ENCODE measurements around the gene POLA2. TPM values are rescaled to one million over a fixed set of nuclear protein-coding genes. Genes with fewer than 3 reads are reported as not detected.

Gene POLA2, protein sequence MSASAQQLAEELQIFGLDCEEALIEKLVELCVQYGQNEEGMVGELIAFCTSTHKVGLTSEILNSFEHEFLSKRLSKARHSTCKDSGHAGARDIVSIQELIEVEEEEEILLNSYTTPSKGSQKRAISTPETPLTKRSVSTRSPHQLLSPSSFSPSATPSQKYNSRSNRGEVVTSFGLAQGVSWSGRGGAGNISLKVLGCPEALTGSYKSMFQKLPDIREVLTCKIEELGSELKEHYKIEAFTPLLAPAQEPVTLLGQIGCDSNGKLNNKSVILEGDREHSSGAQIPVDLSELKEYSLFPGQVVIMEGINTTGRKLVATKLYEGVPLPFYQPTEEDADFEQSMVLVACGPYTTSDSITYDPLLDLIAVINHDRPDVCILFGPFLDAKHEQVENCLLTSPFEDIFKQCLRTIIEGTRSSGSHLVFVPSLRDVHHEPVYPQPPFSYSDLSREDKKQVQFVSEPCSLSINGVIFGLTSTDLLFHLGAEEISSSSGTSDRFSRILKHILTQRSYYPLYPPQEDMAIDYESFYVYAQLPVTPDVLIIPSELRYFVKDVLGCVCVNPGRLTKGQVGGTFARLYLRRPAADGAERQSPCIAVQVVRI
- total RNA-seq (2021; ENCODE audit: unreplicated experiment) (39.0 TPM), Bru-seq, nascent RNA (percentile 69 among the genes with signal in this experiment), BruChase-seq, experiment 1, labeled RNA remaining after a 2-hour chase (percentile 85 among the genes with signal in this experiment), BruChase-seq, experiment 2, labeled RNA remaining after a 6-hour chase (percentile 90 among the genes with signal in this experiment)
- 31.1 TPM for polyA plus RNA-seq (2012; ENCODE audit: insufficient read length)
- long read RNA-seq, transcript POLA2-201 (18 exons, 3,744 nt), result major isoform, 15 of 34 reads
- long read RNA-seq, partial matches to known transcripts, result 14 of 34 reads
- long read RNA-seq, other reads (novel, unspliced or antisense), result 3 of 34 reads

DNA sequence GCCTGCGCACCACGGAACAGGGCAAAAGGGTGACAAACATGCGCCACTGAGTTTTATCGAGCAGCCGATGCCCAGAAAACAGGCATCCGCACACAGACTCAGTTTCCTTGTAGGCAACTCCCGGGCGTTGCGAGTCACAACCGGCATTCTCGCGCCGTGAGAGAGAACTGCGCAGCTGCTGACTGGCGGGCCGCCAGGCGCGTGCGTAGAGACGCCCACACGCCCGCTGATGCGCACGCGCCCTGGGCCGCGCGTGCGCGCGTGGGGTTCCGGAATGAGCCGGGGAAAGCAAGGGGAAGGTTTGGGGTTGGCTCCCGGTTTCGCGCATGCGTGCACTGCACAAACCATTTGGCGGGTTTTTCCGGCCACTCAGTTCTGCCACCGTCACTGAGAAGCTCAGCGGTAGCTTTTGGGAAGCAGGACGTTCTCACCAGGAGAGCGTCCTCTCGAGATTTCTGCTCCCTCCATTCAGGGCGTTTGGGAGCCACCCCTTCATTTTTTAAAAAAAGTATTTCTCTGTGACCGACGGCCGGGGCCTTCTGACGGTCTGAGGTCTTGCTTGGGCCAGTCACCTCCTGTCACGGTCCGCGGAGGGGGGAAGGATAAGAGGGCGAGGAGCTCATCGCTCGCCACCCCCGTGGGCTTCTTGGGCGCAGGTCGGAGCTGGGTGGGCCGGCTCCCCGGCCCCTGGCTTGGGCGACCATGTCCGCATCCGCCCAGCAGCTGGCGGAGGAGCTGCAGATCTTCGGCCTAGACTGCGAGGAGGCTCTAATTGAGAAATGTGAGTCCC is at the start of gene POLA2:
TSS of gene POLA2 (plus strand) at position 372 of the 790 bp plus-strand sequence. CDS start at position 703, 331 bp downstream.
- BruUV-seq (replicated peaks), result no TSS peak
- in situ Hi-C loops (cut with HindIII; ENCODE audit: low pct_unique_long_range_greater_than_20kb, low sequenced_read_pairs), result no loop called here
- ChIA-PET POLR2A (interaction anchor here (0.6 to 1.2 kb wide), 3 partner anchors 13 to 343 kb away, joined by 4 to 7 read pairs (median 5); no protein-coding TSS in a partner anchor), CTCF (interaction anchor here (1.0 to 1.9 kb wide), 4 partner anchors 11 to 68 kb away, joined by 3 to 11 read pairs (median 6); no protein-coding TSS in a partner anchor)
- H3K9me3 ChIP-seq (ENCODE audit: control insufficient read depth, insufficient read depth, low read depth, low read length), result no peaks in the 10 kb centered on the region
- TF ChIP-seq SIN3A (IDR thresholded peaks at IDR 0.05; ENCODE audit: borderline replicate concordance, insufficient read depth, low read depth, low read length), result peak; percentile 45; the same call in 1 of the 2 replicates
- TF ChIP-seq, protein P1, sequence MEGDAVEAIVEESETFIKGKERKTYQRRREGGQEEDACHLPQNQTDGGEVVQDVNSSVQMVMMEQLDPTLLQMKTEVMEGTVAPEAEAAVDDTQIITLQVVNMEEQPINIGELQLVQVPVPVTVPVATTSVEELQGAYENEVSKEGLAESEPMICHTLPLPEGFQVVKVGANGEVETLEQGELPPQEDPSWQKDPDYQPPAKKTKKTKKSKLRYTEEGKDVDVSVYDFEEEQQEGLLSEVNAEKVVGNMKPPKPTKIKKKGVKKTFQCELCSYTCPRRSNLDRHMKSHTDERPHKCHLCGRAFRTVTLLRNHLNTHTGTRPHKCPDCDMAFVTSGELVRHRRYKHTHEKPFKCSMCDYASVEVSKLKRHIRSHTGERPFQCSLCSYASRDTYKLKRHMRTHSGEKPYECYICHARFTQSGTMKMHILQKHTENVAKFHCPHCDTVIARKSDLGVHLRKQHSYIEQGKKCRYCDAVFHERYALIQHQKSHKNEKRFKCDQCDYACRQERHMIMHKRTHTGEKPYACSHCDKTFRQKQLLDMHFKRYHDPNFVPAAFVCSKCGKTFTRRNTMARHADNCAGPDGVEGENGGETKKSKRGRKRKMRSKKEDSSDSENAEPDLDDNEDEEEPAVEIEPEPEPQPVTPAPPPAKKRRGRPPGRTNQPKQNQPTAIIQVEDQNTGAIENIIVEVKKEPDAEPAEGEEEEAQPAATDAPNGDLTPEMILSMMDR (IDR thresholded peaks at IDR 0.05), result no peak
- no peak for TF ChIP-seq TCF7L2 (IDR thresholded peaks at IDR 0.05; ENCODE audit: low read depth, low read length)
- TF ChIP-seq, protein P2, sequence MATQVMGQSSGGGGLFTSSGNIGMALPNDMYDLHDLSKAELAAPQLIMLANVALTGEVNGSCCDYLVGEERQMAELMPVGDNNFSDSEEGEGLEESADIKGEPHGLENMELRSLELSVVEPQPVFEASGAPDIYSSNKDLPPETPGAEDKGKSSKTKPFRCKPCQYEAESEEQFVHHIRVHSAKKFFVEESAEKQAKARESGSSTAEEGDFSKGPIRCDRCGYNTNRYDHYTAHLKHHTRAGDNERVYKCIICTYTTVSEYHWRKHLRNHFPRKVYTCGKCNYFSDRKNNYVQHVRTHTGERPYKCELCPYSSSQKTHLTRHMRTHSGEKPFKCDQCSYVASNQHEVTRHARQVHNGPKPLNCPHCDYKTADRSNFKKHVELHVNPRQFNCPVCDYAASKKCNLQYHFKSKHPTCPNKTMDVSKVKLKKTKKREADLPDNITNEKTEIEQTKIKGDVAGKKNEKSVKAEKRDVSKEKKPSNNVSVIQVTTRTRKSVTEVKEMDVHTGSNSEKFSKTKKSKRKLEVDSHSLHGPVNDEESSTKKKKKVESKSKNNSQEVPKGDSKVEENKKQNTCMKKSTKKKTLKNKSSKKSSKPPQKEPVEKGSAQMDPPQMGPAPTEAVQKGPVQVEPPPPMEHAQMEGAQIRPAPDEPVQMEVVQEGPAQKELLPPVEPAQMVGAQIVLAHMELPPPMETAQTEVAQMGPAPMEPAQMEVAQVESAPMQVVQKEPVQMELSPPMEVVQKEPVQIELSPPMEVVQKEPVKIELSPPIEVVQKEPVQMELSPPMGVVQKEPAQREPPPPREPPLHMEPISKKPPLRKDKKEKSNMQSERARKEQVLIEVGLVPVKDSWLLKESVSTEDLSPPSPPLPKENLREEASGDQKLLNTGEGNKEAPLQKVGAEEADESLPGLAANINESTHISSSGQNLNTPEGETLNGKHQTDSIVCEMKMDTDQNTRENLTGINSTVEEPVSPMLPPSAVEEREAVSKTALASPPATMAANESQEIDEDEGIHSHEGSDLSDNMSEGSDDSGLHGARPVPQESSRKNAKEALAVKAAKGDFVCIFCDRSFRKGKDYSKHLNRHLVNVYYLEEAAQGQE (IDR thresholded peaks at IDR 0.05; ENCODE audit: insufficient read depth in 1 of 2, low read depth in 2 of 2, low read length in 1 of 2), result no peak; a peak in 1 of 4 replicates
- peak; percentile 99 for TF ChIP-seq POLR2AphosphoS5 (IDR thresholded peaks at IDR 0.05; ENCODE audit: low read depth, low read length)
- H3K36me3 ChIP-seq (ENCODE audit: control insufficient read depth, insufficient read depth, low read length), result no peaks in the 10 kb centered on the region
- DNase-seq (ENCODE audit: low read depth, low spot score), result peak; percentile 92
- H3K27ac ChIP-seq (ENCODE audit: low read length), result peak within 1 kb of the TSS; percentile 99
- no peaks in the 10 kb centered on the region for H3K27me3 ChIP-seq (ENCODE audit: control insufficient read depth, insufficient read depth, low read length)
- ATAC-seq, result peak; percentile 94
- H3K4me1 ChIP-seq (ENCODE audit: control insufficient read depth, insufficient read depth, low read length), result peaks cover 21% of the 10 kb centered on the region
- peak within 1 kb of the TSS; percentile 80 to 93 for H3K4me3 ChIP-seq (ENCODE audit: low read depth in 2 of 2, low read length in 2 of 2)
- intact Hi-C loops (cut with micrococcal nuclease; ENCODE audit: unreplicated experiment), result no loop called here

DNA sequence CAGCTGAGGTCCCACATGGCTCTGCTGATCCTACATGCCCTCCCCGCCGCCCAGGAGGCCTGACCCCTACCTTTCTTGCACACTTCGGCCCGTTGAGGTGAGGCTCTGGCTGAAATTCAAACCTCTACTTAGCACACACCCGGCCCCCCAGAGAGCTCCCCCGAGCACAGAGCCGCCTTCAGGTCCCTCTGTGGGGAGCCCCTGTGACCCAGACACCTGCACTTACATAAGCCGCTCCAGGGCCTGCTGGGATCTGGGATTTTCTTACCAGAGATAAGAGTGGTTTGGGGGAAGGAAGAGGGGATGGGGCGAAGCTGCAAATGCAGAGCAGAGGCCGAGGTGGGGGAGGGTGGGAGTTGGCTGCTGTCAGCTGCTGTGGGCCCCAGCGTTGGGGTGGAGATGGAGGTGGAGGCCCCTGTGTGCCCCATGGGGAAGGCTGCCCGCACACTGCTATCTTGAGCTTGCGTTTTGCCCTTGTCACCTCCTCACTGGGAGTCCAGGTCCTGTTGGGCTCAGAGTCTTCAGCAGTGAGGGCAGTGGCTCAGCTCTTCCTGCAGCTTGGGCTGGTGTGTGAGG is 49.4 kb upstream of the POLA2 start:
- intact Hi-C loops (cut with micrococcal nuclease; ENCODE audit: unreplicated experiment), result no loop called here
- Histone ChIP-seq H3K36me3 (ENCODE audit: control insufficient read depth, insufficient read depth, low read length) (peaks cover 6% of the 10 kb centered on the region), H3K27ac (ENCODE audit: low read length) (no peak overlapping the region), H3K9me3 (ENCODE audit: control insufficient read depth, insufficient read depth, low read depth, low read length) (no peaks in the 10 kb centered on the region), H3K27me3 (ENCODE audit: control insufficient read depth, insufficient read depth, low read length) (no peaks in the 10 kb centered on the region), H3K4me1 (ENCODE audit: control insufficient read depth, insufficient read depth, low read length) (peaks cover 8% of the 10 kb centered on the region; the same call in 1 of the 2 replicates), H3K4me3 (ENCODE audit: low read depth in 2 of 2, low read length in 2 of 2) (no peak overlapping the region)
- DNase-seq (ENCODE audit: low read depth, low spot score) (no peak), ATAC-seq (no peak)
- in situ Hi-C loops (cut with HindIII; ENCODE audit: low pct_unique_long_range_greater_than_20kb, low sequenced_read_pairs), result no loop called here
- ChIA-PET CTCF (interaction anchor here (0.6 kb wide), 1 partner anchor 55 kb away, joined by 3 read pairs; no protein-coding TSS in a partner anchor), POLR2A (no interaction called here)
- TF ChIP-seq, protein P1 (IDR thresholded peaks at IDR 0.05), result no peak
- TF ChIP-seq, protein P2 (IDR thresholded peaks at IDR 0.05; ENCODE audit: insufficient read depth in 1 of 2, low read depth in 2 of 2, low read length in 1 of 2), result no peak
- TF ChIP-seq TCF7L2 (IDR thresholded peaks at IDR 0.05; ENCODE audit: low read depth, low read length) (no peak), SIN3A (IDR thresholded peaks at IDR 0.05; ENCODE audit: borderline replicate concordance, insufficient read depth, low read depth, low read length) (no peak), POLR2AphosphoS5 (IDR thresholded peaks at IDR 0.05; ENCODE audit: low read depth, low read length) (no peak)
- BruUV-seq (replicated peaks), result no TSS peak

Measured in Panc1 (cell line).